GM21528 (cell line): ENCODE measurements around the gene CRYZL1.
"Not testable (repeated sequence)": the region's sequence is repeated elsewhere in the genome, so short reads cannot be mapped to it uniquely, and the experiment has no call there.

Source experiments
- ATAC-seq: cut with Tn5 transposase; IDR thresholded peaks from one replicate; pipeline ENCODE4 v1.9.1; 2021; ENCODE audit warnings: mild to moderate bottlenecking, moderate library complexity; ENCODE audit not compliant: unreplicated experiment, low FRiP score

The CRYZL1 gene

DNA sequence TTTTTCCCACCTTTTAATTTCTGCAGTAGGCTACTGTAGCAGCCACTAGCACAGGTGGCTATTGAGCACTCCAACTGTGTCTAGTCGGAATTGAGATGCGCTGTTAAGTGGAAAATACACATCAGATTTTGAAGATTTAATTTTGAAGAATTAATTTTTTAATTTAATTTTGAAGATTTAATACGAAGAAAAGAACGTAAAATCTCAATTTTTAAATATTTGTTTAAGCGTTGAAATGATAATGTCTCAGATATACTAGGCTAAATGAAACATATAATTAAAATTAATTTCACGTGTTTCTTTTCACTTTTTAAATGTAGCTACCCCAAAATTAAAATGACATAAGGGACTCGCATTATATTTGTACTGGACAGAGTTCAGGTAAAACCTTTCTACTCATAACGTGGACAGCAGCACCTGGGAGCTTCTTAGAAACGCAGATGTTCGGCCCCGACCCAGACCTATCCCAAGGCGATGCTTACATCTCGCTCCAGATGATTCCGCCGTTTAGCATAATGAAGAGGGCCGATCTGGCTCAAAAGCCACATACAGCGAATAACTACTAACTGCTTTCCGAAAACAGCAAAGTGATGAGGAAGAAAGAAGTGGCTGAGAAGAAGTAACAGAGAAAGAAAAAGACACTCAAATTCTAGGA, 717 bp downstream of the CRYZL1 start:
- no peak for ATAC-seq

DNA sequence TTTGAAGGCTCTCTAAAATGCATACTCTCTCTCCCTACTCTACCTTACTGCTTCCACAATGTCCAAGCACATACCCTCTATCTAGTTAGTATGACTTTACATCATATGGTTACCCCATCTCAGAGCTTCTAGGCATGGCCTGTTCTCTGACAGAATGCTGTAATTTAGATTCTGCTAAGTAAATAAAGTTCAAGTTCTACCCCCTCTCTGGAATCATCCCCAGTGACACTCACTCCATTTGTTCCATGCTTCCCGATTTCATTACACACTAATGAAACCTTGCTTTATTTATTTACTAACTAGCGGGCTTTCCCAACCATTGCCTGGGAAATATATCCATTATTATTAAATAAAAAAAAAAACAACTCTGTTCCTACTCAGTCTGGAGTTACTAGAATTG, 7.3 kb downstream of the CRYZL1 start:
- no peak for ATAC-seq

DNA sequence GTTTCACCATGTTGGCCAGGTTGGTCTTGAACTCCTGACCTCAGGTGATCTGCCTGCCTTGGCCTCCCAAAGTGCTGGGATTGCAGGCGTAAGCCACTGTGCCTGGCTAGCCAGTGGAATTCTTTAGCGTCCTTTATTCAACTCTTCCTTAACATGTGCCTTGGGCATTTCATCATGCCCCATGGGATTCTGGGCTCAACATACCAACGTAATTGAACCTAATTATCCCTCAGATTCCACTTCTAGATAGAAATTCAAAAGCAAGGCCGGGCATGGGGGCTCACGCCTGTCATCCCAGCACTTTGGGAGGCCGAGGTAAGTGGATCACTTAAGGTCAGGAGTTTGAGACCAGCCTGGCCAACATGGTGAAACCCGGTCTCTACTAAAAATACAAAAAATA, 15.4 kb downstream of the CRYZL1 start:
- not testable (repeated sequence) for ATAC-seq

DNA sequence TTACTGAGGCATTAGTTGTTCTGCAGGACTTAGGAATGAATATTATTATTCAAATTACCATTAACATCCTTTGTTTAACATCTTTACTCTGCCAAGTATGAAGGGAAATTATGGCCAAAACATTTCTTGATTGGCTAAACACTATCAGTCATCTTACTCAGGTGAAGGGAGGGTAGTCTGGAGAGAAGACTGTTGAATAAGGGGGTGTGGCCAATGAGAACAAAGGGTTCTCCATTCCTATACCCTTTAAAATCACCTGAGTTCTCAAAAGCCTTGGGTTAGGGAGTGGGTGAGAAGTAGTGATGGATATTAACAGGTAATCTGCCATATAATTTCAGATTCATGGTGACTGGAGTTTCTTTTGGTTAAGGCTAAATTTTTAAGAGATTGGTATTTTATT, 19.3 kb downstream of the CRYZL1 start:
- ATAC-seq: no peak

DNA sequence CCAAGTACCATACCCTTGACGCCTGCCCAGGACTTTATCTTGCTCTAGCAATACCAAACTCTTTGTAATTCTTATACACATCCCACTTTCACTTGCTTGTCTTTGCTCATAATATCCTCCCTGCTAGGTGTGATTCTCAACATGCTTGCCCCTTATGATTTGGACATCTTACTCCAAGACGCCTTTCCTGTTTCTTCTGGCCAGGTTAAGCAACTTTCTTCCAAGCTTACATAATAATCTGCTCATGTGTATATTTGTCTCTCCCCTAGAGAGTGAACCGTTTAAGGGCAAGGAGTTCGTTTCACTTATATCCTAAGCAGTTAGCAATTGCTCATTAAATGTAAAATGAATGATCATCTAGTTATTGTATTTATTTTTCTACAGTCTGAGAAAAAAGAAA, 21.8 kb downstream of the CRYZL1 start:
- ATAC-seq: no peak

DNA sequence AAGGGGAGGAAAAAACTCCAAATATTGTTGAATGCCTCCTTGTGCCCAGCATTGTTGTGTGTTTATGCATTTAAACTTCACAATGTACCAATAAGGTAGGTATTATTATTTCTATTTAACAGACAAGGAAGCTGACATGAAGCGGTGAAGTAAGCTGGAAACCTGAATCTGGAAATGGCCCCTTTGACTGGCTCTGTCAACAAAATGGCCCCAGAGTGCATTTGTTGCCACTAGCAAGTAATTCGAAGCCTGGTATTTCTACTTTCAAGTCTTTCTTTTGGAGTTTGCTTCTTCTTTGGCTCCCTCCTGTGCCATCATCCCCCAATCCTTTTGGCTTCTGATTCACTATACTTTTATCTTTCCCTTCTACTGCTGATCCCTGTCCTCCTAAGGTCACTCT, 23.1 kb downstream of the CRYZL1 start:
- ATAC-seq: no peak

DNA sequence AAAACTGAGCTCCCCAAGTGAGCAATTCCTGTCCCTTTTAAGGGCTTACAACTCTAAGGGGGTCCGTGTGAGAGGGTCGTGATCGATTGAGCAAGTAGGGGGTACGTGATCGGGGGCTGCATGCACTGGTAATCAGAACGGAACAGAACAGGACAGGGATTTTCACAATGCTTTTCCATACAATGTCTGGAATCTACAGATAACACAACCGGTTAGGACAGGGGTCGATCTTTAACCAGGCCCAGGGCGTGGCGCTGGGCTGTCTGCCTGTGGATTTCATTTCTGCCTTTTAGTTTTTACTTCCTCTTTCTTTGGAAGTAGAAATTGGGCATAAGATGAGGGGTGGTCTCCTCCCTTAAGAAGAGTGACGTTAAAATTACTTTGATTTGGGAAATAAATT, 24.0 kb downstream of the CRYZL1 start:
- not testable (repeated sequence) for ATAC-seq

DNA sequence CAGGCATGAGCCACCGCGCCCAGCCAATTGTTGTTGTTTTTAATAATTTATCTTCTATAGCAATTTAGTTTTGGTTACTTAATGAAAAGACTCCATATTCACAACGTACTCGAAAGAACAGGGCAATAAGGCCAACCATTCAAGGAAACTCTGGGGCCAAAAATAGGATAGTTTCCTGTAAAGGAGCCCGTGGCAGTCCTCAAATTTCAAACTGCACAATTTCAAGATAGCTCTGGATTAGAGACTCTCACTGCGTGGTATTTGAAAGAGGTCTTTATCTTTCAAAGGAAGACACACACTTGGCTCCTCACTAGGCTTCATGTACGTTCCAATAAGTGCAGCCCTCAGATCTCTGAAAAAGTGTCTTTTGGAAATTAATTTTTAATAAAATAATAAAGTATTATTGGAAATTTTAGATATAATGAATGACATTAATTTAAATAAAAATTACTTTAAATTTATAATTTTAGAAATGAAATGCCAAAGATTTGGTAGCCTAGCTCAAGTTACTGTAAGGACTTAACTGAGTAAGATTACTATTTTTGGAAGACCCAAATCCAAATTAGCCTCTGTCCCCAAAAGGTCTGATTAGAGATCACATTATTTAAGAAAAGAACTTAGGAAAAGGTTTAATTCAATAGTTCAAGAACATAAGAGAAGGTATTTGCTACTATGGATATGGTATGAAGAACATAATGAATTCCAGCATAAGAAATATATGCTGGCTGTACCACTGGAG, 30.4 kb downstream of the CRYZL1 start:
- ATAC-seq: no peak

DNA sequence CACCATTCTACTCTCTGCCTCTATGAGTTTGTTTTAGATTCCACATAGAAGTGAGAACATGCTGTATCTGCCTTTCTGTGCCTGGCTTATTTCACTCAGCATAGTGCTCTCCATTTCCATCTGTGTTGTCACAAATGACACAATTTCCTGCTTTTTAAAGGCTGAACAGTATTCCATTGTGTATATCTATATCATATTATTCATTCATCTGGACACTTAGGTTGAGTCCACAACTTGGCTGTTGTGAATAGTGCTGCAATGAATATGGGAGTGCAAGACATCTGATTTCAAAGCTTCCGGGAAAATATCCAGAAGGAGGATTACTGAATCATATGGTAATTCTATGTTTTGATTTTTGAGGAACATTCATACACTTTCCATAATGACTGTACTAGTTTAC, 33.0 kb downstream of the CRYZL1 start:
- no peak for ATAC-seq

DNA sequence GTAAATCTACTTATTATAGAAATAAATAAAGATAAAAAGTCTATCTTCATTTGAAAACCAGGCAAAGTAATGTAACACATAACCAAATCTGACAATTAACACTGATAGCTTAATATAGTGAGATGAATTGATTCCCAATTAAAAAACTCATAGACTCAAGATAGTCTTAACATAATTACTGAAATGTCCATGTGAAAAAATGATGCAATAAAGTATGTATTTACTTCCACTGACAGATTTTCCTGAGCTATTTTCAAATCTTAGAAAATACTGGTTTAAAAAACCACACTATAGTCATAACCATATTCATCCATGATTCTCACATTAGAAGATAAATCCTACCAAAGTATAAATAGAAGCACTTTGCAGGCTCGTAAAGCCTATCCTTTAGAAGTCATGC, 43.5 kb downstream of the CRYZL1 start:
- no peak for ATAC-seq

DNA sequence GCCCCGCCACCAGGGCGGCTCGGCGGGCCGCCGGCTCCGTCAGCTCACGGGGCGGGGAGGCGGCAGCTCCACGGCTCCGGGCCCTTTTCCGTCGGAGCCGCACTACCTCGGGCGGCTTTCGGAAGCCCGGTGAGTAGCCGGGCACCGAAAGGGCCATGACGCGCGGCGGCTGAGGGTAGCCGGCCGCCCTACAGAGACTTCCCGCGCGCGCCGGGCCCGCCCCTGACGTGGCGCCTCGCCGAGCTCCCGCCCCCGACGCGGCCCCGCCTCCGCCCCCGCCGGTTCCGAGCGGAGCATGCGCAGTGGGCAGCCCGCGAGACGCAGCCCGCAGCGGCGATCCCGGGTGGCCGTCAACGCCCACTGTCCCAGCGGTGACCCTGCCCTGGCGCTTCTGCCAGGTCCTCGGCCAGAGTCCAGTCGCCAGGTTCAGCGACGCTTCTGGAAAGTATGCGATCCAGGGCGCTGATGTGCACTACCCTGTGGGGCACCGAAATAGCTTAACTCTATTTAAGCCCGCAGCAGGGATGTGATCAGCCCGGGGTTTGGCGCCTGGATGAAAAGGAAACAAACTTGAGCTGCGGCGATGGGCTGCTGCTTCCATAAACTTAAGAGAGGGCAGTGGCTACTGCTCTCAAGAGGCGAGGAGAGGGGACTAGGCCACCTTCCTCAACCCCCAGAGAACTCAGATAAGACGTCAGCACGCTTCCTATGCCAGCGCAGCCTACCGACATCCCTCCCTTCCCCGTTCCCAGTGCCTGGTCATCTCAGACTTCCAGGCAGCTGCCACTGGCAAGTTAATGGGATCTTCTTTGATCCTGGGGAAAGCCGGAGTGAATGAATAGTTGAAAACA, 52.8 kb downstream of the CRYZL1 start, which contains the start of gene DONSON:
TSS of gene DONSON (minus strand) at position 200 of the 851 bp plus-strand sequence. CDS start at position 157, 43 bp downstream.
- ATAC-seq: peak; percentile 82

DNA sequence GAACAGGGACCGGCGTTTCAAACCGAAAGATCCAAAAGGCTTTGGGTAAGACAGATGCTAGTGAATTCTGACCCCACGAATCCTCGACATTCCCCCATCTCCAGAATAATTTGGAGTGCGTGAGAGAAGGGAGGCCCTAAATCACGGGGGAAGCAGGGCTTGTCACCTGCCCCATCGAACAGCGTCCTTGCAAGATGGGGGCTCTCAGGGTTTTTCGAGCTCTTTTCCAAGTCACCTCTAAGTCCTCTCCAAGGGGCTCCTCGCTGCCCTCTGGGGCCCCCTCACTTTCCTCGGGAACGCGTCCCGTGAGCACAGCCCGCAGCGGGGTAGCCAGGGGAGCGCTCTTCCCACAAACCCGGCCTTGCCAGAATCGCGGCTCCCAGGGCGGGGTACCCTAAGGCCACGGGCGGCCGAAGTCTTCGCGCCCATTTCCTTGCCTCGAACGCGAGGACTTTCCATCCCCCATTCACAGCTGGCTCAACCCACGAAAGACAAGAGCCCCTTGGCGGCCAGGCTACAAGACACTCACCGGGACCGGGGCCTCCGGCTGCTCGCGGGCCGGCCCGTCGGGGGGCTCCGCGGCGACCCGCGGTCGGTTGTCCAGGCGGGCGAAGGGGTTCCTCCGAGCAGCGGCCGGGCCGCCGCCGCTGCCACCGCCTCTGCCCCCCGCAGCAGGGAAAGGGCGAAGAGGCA, 53.6 kb downstream of the CRYZL1 start:
- peak; percentile 47 for ATAC-seq

DNA sequence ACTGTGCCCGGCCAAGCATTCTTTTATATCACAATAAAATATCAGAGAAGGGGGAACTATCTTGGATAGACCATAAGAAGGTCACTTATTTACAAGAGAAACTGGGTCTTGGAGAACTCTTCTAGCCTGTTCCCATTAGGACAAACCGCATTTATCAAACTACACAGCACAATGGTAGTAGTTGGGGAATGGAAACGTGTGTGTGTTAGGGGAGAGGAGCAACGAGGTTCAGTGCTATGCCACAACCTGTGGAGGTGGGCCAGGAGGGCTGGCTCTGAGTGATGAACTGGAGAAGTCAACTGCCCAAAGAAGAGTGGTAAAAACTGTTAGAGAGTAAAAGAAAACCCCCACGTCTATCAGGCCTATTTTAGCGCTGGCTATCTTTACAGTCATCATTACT, 54.6 kb downstream of the CRYZL1 start:
- no peak for ATAC-seq

DNA sequence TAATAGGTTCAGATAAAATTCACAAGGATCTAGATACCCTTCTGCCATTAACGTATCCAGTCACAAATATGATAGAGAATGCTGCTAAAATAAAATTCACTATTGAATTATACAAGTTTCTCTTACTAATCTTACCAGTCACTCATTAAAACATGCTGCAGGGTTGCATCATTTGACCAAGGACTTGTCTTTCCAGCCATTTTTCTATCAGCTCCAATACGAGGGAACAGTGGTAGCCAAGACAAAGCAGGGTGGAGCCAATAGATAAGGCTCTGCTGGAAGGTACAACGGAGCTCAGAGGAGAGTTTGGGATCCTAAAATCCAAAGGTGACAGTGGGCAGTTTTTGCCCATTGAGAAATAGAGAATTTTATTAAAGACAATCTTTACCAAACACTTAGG, 57.1 kb downstream of the CRYZL1 start:
- ATAC-seq: no peak

DNA sequence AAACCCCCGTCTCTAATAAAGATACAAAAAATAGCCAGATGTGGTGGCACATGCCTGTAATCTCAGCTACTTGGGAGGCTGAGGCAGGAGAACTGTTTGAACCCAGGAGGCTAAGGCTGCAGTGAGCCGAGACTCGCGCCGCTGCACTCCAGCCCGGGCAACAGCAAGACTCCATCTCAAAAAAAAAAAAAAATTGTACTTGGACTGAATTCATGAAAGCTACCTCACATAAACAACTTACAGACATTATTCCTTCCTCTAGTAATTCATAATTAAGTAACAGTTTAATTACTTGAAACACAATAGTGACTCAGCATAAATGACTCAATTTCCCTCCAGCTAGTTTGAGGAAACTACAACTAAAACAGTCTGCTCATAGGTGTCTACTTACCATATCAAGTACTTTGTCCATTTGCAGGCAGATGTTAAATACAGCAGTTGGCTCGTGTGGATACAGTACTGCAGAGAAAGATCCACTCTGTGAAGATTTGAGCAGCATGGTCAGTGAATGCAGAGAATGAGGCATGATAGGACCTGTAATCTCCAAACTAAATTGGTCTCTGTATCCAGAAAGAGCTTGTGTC, 62.5 kb downstream of the CRYZL1 start:
- no peak for ATAC-seq

DNA sequence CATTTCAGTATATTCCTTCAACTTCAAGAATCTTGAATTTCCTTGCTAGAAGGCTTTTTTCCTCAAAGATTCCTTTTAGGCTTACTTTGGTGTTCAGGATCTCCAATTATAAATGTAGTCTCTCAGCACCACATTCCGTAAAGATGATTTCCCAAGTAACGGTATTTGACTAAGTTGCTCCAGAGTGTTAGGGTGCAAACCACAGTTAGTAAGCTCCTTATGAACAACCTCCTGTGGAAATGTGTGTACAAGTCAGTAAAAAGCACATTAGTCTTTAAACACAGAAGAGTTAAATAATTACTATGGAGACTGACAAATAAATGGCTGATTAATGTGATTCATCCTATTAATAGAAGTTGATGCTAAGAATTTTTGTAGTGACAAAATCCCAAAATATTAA, 63.3 kb downstream of the CRYZL1 start:
- ATAC-seq: no peak

DNA sequence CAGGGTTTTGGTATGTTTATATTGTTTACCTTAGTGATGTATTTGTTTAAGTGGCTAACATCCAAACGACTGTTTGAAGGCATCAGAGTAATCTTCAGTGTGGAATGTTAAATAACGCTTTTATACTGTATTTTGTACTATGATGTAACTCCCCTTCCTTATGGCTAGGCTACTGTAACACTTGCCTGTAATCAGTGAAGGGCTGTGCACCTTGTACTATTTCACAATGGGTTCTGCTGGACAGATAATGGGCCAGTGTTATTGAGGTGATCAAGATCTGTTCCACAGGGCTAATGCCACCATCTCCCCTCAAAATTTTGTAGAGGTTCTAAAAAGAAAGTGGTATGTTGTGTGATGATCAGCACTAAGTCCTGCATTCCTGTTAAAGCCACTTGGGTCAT, 64.8 kb downstream of the CRYZL1 start:
- not testable (repeated sequence) for ATAC-seq

DNA sequence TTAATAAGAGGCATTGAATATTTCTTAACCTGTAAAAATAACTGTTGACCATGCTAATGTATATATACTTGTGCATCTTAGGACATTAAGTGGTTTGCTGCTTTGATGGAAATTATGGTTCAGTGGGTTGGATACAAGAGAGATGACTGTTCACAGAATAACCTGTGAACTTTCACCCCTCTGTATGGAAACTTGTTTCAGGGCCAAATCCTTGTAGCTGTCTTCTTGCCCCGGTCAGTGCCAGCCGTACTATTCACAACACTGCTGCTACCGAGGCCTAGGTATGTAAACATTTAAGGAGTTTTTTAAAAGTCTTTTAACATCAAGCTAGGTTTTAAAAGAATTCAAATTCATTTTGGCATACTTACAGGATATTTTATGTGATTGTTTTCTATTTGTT, 69.2 kb downstream of the CRYZL1 start:
- no peak for ATAC-seq

DNA sequence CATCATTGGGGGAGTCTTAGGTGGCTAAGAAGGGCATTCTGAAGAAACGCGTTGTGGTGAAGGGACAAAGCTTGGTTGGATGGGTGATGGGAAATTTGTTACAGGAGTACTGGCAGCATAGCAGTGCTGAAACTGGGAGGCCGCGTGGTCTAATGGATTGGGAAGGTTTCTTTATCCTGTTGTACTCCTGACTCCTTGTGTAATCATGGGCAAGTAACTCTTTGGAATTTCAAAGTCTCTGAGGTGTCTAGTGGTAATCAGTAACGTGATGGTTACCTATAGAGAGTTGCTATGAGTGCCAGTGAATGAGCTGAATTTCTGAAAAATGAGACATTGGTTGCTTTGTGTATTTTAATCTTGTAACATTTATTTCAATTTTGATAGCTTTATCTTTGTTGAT, 71.5 kb downstream of the CRYZL1 start:
- ATAC-seq: no peak

DNA sequence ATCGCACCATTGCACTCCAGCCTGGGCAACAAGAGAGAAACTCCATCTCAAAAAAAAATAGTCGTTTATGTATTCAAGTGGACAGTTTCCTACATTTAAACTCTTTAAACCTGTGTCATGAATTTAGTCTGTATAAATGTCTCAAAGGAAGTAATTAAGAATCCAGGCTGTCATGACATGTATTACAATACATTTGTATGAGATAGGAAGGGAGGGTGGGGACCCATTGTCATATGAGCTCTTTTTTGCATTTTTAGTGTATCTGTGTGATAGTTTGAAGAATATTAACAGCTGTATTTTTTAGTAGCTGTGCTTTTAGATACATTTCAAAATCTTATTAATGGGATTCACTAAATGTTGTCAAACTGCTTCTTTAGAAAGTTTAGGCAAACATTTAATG, 73.1 kb downstream of the CRYZL1 start:
- no peak for ATAC-seq
